Measurements from ENCODE around the gene PIM1.

DNA sequence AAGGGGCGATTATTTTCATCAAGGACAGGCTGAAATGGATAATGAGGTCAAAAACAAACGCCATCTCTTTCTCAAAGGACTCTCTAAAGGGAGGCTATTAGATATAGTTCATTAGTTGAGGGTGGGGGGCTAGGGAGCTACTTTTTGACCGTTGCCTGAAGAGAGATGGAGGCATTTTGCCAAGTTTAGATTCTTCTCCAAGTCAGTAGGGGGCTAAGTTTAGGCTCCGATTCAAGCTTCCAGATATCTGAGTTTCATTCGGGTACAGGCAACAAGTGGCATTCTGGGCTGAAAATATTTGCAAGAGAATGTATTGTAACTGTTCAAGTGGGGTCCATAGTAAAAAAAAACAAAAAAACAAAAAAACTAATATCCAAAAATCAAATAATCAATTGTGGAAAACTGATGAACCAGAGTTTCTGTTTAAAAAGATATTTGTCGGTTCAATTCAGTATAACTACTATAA lies 43.4 kb upstream of the PIM1 start:
- TF ChIP-seq STAT3 (IDR thresholded peaks at IDR 0.05; ENCODE audit: low read depth, low read length) (no peak), IRF4 (IDR thresholded peaks at IDR 0.05; ENCODE audit: low read depth, low read length) (no peak)
